H1 (cell line): ENCODE measurements around the gene NR5A2. TPM values are rescaled to one million over a fixed set of nuclear protein-coding genes. Genes with fewer than 3 reads are reported as not detected.

ENCODE experiments used
- CTCF ChIA-PET: fragments of 300-600 bp; sonication (Branson Sonifier 250); formaldehyde crosslinking; loops from one replicate; lab custom pipeline; 2021; ENCODE audit not compliant: partially characterized antibody; lab: Charles Lee
- POLR2A ChIA-PET: fragments of 300-600 bp; sonication (Branson Sonifier 250); formaldehyde crosslinking; loops from one replicate; lab custom pipeline; 2021; ENCODE audit warnings: inconsistent platforms; ENCODE audit not compliant: partially characterized antibody; lab: Charles Lee
- DNase-seq, 2 experiments: peaks; one replicate each; pipeline versions ENCODE4 v3.0.0 to v3.0.0-alpha.2; 2010 to 2022; ENCODE audit warnings: low spot score in 2 of 2, low read depth in 1 of 2, mixed read lengths in 1 of 2
- FAIRE-seq: peaks from 2 replicates; lab custom pipeline; 2011; peaks lifted over from hg19 to GRCh38; lab: Jason Lieb, UNC
- H2AFZ ChIP-seq: 2 replicates; pipeline ENCODE4 v1.8.1; 2012; ENCODE audit warnings: low read length, inconsistent platforms
- H2AK5ac ChIP-seq: 2 replicates; pipeline ENCODE4 v1.6.1; 2013; ENCODE audit warnings: low read depth, low read length
- H2BK120ac ChIP-seq: replicated peaks from 2 replicates; pipeline ENCODE3; 2013; ENCODE audit warnings: low read depth, low read length, inconsistent platforms
- H2BK12ac ChIP-seq: 2 replicates; pipeline ENCODE4 v1.6.1; 2013; ENCODE audit warnings: low read depth, low read length
- H2BK15ac ChIP-seq: 2 replicates; pipeline ENCODE4 v1.6.1; 2013; ENCODE audit warnings: low read length
- H2BK20ac ChIP-seq: 2 replicates; pipeline ENCODE4 v1.6.1; 2013; ENCODE audit warnings: low read length
- H2BK5ac ChIP-seq: 2 replicates; pipeline ENCODE4 v1.6.1; 2013; ENCODE audit warnings: low read depth, low read length
- H3K14ac ChIP-seq: 2 replicates; pipeline ENCODE4 v1.6.1; 2013; ENCODE audit warnings: inconsistent platforms; ENCODE audit not compliant: insufficient read length
- H3K18ac ChIP-seq: 2 replicates; pipeline ENCODE4 v1.6.1; 2013; ENCODE audit warnings: low read length; ENCODE audit errors: extremely low read depth
- H3K23ac ChIP-seq: 2 replicates; pipeline ENCODE4 v1.6.1; 2013; ENCODE audit warnings: inconsistent platforms; ENCODE audit not compliant: insufficient read length
- H3K23me2 ChIP-seq: 2 replicates; pipeline ENCODE4 v1.6.1; 2013; ENCODE audit warnings: low read depth, low read length
- H3K27ac ChIP-seq: 2 replicates; pipeline ENCODE4 v1.6.1; 2011; ENCODE audit warnings: low read depth, low read length, inconsistent platforms
- H3K27me3 ChIP-seq, 4 experiments: replicated peaks in 1 of 4; 1 replicate in 1 of 4; 2 replicates in 3 of 4; pipeline versions ENCODE4 v1.6.1 to v1.8.1; 2011 to 2013; ENCODE audit warnings: low read length in 3 of 4, mild to moderate bottlenecking in 3 of 4, inconsistent platforms in 2 of 4, mixed read lengths in 2 of 4, moderate library complexity in 1 of 4; ENCODE audit not compliant: control insufficient read depth in 3 of 4, insufficient read depth in 3 of 4; ENCODE audit errors: extremely low read depth in 1 of 4
- H3K36me3 ChIP-seq, 4 experiments: 2 replicates each; pipeline versions ENCODE4 v1.6.1 to v1.8.1; 2011 to 2013; ENCODE audit warnings: mild to moderate bottlenecking in 4 of 4, low read length in 3 of 4, moderate library complexity in 2 of 4, control low read depth in 1 of 4, inconsistent platforms in 1 of 4; ENCODE audit not compliant: insufficient read depth in 4 of 4, control insufficient read depth in 2 of 4
- H3K4ac ChIP-seq: replicated peaks from 2 replicates; pipeline ENCODE3; 2013; ENCODE audit warnings: low read length, low read depth, mixed read lengths, inconsistent platforms; ENCODE audit not compliant: insufficient read length
- H3K4me1 ChIP-seq, 4 experiments: replicated peaks in 1 of 4; 1 replicate in 1 of 4; 2 replicates in 3 of 4; pipeline versions ENCODE4 v1.6.1 to v1.8.1; 2011 to 2013; ENCODE audit warnings: low read length in 3 of 4, inconsistent platforms in 2 of 4, mixed read lengths in 1 of 4; ENCODE audit not compliant: insufficient read depth in 4 of 4, control insufficient read depth in 3 of 4
- H3K4me2 ChIP-seq, 2 experiments: 2 replicates each; pipeline versions ENCODE4 v1.6.1 to v1.8.1; 2011 to 2013; ENCODE audit warnings: low read depth in 2 of 2, low read length in 2 of 2, control low read depth in 1 of 2, inconsistent platforms in 1 of 2, mild to moderate bottlenecking in 1 of 2; ENCODE audit not compliant: insufficient read depth in 1 of 2
- H3K4me3 ChIP-seq, 4 experiments: fragments of 200-600, 300-600 bp in 1 of 4; sonication (generic), shearing (Covaris generic), sonication (Bioruptor Twin) in 1 of 4; 2 replicates each; pipeline versions ENCODE4 v1.5.1 to v1.8.1; 2011 to 2016; ENCODE audit warnings: low read length in 4 of 4, low read depth in 3 of 4, control low read depth in 2 of 4, inconsistent platforms in 2 of 4, mild to moderate bottlenecking in 2 of 4, mixed read lengths in 1 of 4, moderate library complexity in 1 of 4; ENCODE audit not compliant: insufficient read depth in 2 of 4; ENCODE audit errors: extremely low read depth in 1 of 4
- H3K56ac ChIP-seq: replicated peaks from 2 replicates; pipeline ENCODE3; 2013; ENCODE audit warnings: low read depth, mild to moderate bottlenecking, mixed read lengths, low read length, inconsistent platforms; ENCODE audit not compliant: insufficient read length
- H3K79me1 ChIP-seq: 2 replicates; pipeline ENCODE4 v1.6.1; 2013; ENCODE audit warnings: low read depth, low read length, control low read depth
- H3K79me2 ChIP-seq, 2 experiments: 2 replicates each; pipeline versions ENCODE4 v1.6.1 to v1.8.1; 2012 to 2013; ENCODE audit warnings: low read length in 2 of 2, mild to moderate bottlenecking in 2 of 2, inconsistent platforms in 1 of 2; ENCODE audit not compliant: insufficient read depth in 2 of 2, control insufficient read depth in 1 of 2
- H3K9ac ChIP-seq, 4 experiments: replicated peaks in 1 of 4; 1 replicate in 1 of 4; 2 replicates in 3 of 4; pipeline versions ENCODE4 v1.6.1 to v1.8.1; 2011 to 2013; ENCODE audit warnings: low read depth in 3 of 4, low read length in 3 of 4, control low read depth in 2 of 4, mild to moderate bottlenecking in 2 of 4, moderate library complexity in 2 of 4, inconsistent platforms in 1 of 4; ENCODE audit errors: extremely low read depth in 1 of 4
- H3K9me3 ChIP-seq, 2 experiments: 2 replicates each; pipeline versions ENCODE4 v1.6.1 to v1.8.1; 2012 to 2013; ENCODE audit warnings: mild to moderate bottlenecking in 2 of 2, moderate library complexity in 2 of 2, control low read depth in 1 of 2, inconsistent platforms in 1 of 2, low read depth in 1 of 2, low read length in 1 of 2, mixed read lengths in 1 of 2; ENCODE audit not compliant: insufficient read depth in 2 of 2
- H4K20me1 ChIP-seq, 2 experiments: replicated peaks in 1 of 2; 2 replicates each; pipeline versions ENCODE3 to v1.8.1; 2011 to 2013; ENCODE audit warnings: inconsistent platforms in 2 of 2, low read length in 2 of 2, mild to moderate bottlenecking in 1 of 2; ENCODE audit not compliant: insufficient read depth in 2 of 2, control insufficient read depth in 1 of 2
- H4K5ac ChIP-seq: 2 replicates; pipeline ENCODE4 v1.6.1; 2013; ENCODE audit warnings: low read length, low read depth, mixed read lengths, inconsistent platforms; ENCODE audit not compliant: insufficient read length
- H4K8ac ChIP-seq: 2 replicates; pipeline ENCODE4 v1.8.0; 2013; ENCODE audit warnings: mild to moderate bottlenecking, moderate library complexity, low read length, inconsistent platforms; ENCODE audit not compliant: insufficient read depth; ENCODE audit errors: extremely low read depth
- H4K91ac ChIP-seq: replicated peaks from 2 replicates; pipeline ENCODE3; 2013; ENCODE audit warnings: low read length, mixed read lengths, inconsistent platforms; ENCODE audit not compliant: insufficient read length
- BCL11A ChIP-seq, 2 experiments: IDR thresholded peaks; one replicate each; pipeline ENCODE4 v1.6.1; 2011; ENCODE audit warnings: low read depth in 2 of 2, low read length in 2 of 2, mild to moderate bottlenecking in 2 of 2
- CTBP2 ChIP-seq: IDR thresholded peaks from 2 replicates; pipeline ENCODE4 v1.7.0; 2011; ENCODE audit warnings: borderline replicate concordance, mild to moderate bottlenecking, moderate library complexity, mixed read lengths, low read length; ENCODE audit not compliant: insufficient read depth, insufficient read length
- EGR1 ChIP-seq: IDR thresholded peaks from 2 replicates; pipeline ENCODE4 v1.6.1; 2011; ENCODE audit warnings: low read depth, low read length, borderline replicate concordance
- GABPA ChIP-seq: IDR thresholded peaks from 2 replicates; pipeline ENCODE4 v1.6.1; 2011; ENCODE audit warnings: mild to moderate bottlenecking, low read length, moderate library complexity, borderline replicate concordance; ENCODE audit not compliant: insufficient read depth
- KDM1A ChIP-seq: fragments of 200-600, 300-600 bp; sonication (generic); IDR thresholded peaks from 2 replicates; pipeline ENCODE4 v1.7.1; 2016; ENCODE audit warnings: mild to moderate bottlenecking, low read length, borderline replicate concordance
- NANOG ChIP-seq: IDR thresholded peaks from 2 replicates; pipeline ENCODE4 v1.6.1; 2011; ENCODE audit warnings: low read length, low read depth, mild to moderate bottlenecking, inconsistent platforms; ENCODE audit not compliant: insufficient read depth, poor library complexity, severe bottlenecking
- POLR2A ChIP-seq, 2 experiments: IDR thresholded peaks; 1 replicate in 1 of 2; 2 replicates in 1 of 2; pipeline ENCODE4 v1.6.1; 2011; ENCODE audit warnings: low read depth in 2 of 2, low read length in 2 of 2, mild to moderate bottlenecking in 2 of 2; ENCODE audit errors: control extremely low read depth in 1 of 2
- POLR2AphosphoS5 ChIP-seq: IDR thresholded peaks from 2 replicates; pipeline ENCODE4 v1.6.1; 2011; ENCODE audit warnings: low read depth, low read length
- SIRT6 ChIP-seq: IDR thresholded peaks from one replicate; pipeline ENCODE4 v1.7.1; 2012; ENCODE audit warnings: low read length, inconsistent platforms
- SP1 ChIP-seq: IDR thresholded peaks from 2 replicates; pipeline ENCODE4 v1.6.1; 2011; ENCODE audit warnings: low read depth, low read length
- SRF ChIP-seq: IDR thresholded peaks from 2 replicates; pipeline ENCODE4 v1.6.1; 2011; ENCODE audit warnings: mild to moderate bottlenecking, low read depth, low read length, moderate library complexity
- SUZ12 ChIP-seq: fragments of 200-600 bp; sonication (generic); IDR thresholded peaks from 2 replicates; pipeline ENCODE4 v1.6.1; 2012; ENCODE audit warnings: mild to moderate bottlenecking, inconsistent platforms, low read length, moderate library complexity, mixed read lengths
- TBP ChIP-seq: IDR thresholded peaks from 2 replicates; pipeline ENCODE4 v1.6.1; 2011; ENCODE audit warnings: low read depth, low read length, improper control_type of control experiment
- TCF12 ChIP-seq: IDR thresholded peaks from 2 replicates; pipeline ENCODE4 v1.6.1; 2011; ENCODE audit warnings: low read depth, mild to moderate bottlenecking, low read length
- YY1 ChIP-seq: IDR thresholded peaks from 2 replicates; pipeline ENCODE4 v1.6.1; 2011; ENCODE audit warnings: low read depth, mild to moderate bottlenecking, low read length
- WGBS, 2 experiments: shearing (Covaris generic) in 1 of 2; methylation state at CpG; one replicate each; pipeline versions ENCODE4 v1.1.6 to v1.1.7; 2013 to 2015; ENCODE audit warnings: low lambda C conversion rate in 2 of 2, mixed read lengths in 2 of 2, inconsistent platforms in 1 of 2, low coverage in 1 of 2, missing lambda C conversion rate in 1 of 2; ENCODE audit not compliant: insufficient replicate concordance in 2 of 2, insufficient coverage in 1 of 2, insufficient read length in 1 of 2; ENCODE audit errors: extremely low coverage in 1 of 2, missing lambda C conversion rate in 1 of 2; 5-methylcytosine and 5-hydroxymethylcytosine counted together
- polyA plus RNA-seq, 7 experiments: library from polyadenylated mRNA; depleted of rRNA in 3 of 7; stranded (reverse) in 5 of 7; unstranded in 2 of 7; fragments of >200 nt in 5 of 7; fragments of 200-250 nt in 2 of 7; gene quantifications; 1 replicate in 5 of 7; 2 replicates in 1 of 7; 4 replicates in 1 of 7; pipeline versions ENCODE4 v1.2.1 to v1.2.3, GENCODE V29; 2011 to 2013; ENCODE audit warnings: missing spikeins in 2 of 7, mixed read lengths in 2 of 7
- total RNA-seq: library from RNA; stranded (reverse); fragmentation: NEBNext Ultra II Directional; extraction: Animal tissue kit (Norgen Biotek cat#: 25700); gene quantifications from 2 replicates; pipeline ENCODE4 v1.2.1, GENCODE V29; 2021
- TF ChIP-seq, protein P1 (sequence below): IDR thresholded peaks from 2 replicates; pipeline ENCODE4 v1.6.1; 2011; ENCODE audit warnings: low read depth, mild to moderate bottlenecking, low read length; ENCODE audit not compliant: insufficient read depth

Gene NR5A2
- total and polyA plus RNA-seq, 2 of the 8 experiments (the other 6 are each of a cell fraction or from before 2014, with no cell fraction given): 1.7 to 11.6 TPM

DNA sequence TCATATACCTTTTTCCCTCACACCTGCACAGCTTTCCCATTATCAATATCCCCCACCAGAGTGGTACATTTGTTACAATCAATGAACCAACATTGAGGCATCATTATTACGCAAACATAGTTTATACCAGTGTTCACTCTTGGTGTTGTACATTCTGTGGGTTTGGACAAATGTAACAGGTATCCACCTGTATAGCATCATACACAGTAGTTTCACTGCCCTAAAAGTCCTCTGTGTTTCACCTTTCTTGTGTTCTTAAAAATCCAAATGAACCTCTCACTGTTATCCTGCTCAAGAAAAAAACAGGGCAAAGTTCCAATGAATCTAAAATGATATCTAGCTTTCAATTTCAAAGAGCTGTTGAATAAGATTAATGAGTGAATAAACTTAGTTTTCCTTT is 45.9 kb upstream of the NR5A2 start:
- FAIRE-seq (no peak), DNase-seq (no peak)
- H3K56ac ChIP-seq: no peak overlapping the region
- no peak overlapping the region for H3K23ac ChIP-seq
- ChIA-PET POLR2A (no interaction called here), CTCF (interaction anchor here (1.0 kb wide), 1 partner anchor 325 kb away, joined by 3 read pairs; no protein-coding TSS in a partner anchor)
- no peak overlapping the region for H4K8ac ChIP-seq
- H3K79me2 ChIP-seq: no peaks in the 10 kb centered on the region
- H2AFZ ChIP-seq: no peak overlapping the region
- no peaks in the 10 kb centered on the region for H3K27me3 ChIP-seq
- no peak overlapping the region for H3K4ac ChIP-seq
- peaks cover 0 to 8% (median 0%) of the 10 kb centered on the region in 4 experiments; a peak in 1 of 7 replicates for H3K4me1 ChIP-seq
- H3K27ac ChIP-seq: no peak overlapping the region
- no peaks in the 10 kb centered on the region for H4K20me1 ChIP-seq
- H4K91ac ChIP-seq: no peak overlapping the region
- H4K5ac ChIP-seq: no peak overlapping the region
- H2BK120ac ChIP-seq: no peak overlapping the region
- H2BK5ac ChIP-seq: no peak overlapping the region
- H3K9ac ChIP-seq: no peak overlapping the region
- H3K14ac ChIP-seq: no peak overlapping the region
- H3K4me2 ChIP-seq: no peak overlapping the region
- WGBS, 2 experiments: 57% methylated on average over 1 of the region's 1 CpG; no CpG with 5 or more reads in 1 of the 2 experiments
- no peak overlapping the region for H2BK12ac ChIP-seq
- H3K36me3 ChIP-seq: no peaks in the 10 kb centered on the region
- H2AK5ac ChIP-seq: no peak overlapping the region
- H2BK15ac ChIP-seq: no peak overlapping the region
- H3K79me1 ChIP-seq: no peaks in the 10 kb centered on the region
- no peaks in the 10 kb centered on the region for H3K23me2 ChIP-seq
- no peak overlapping the region for H3K18ac ChIP-seq
- no peaks in the 10 kb centered on the region for H3K9me3 ChIP-seq
- no peak overlapping the region for H2BK20ac ChIP-seq
- no peak overlapping the region for H3K4me3 ChIP-seq
- TF ChIP-seq CTBP2 (no peak), GABPA (no peak), SUZ12 (no peak), SP1 (no peak), SRF (no peak), EGR1 (no peak), POLR2AphosphoS5 (no peak), SIRT6 (no peak), POLR2A (IDR thresholded peaks at IDR 0.05; ENCODE audit: control extremely low read depth in 1 of 2, low read depth in 2 of 2, low read length in 2 of 2) (no peak), KDM1A (no peak), YY1 (no peak), TCF12 (no peak), TBP (no peak), NANOG (no peak), BCL11A (IDR thresholded peaks at IDR 0.05; ENCODE audit: low read depth in 2 of 2, low read length in 2 of 2) (no peak)
- TF ChIP-seq, protein P1, sequence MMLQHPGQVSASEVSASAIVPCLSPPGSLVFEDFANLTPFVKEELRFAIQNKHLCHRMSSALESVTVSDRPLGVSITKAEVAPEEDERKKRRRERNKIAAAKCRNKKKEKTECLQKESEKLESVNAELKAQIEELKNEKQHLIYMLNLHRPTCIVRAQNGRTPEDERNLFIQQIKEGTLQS: no peak
